KOPT-K1 (cell line): Measurements from ENCODE around the gene YBX1.
"Not testable (repeated sequence)": the region's sequence is repeated elsewhere in the genome, so short reads cannot be mapped to it uniquely, and the experiment has no call there.

ENCODE experiments used
- H3K27ac ChIP-seq: fragments of 200-600 bp; sonication (generic); 2 replicates; pipeline ENCODE4 v1.5.1; 2016; ENCODE audit warnings: antibody characterized with exemption, mild to moderate bottlenecking, low read depth, low read length; ENCODE audit not compliant: poor library complexity, severe bottlenecking
- H3K36me3 ChIP-seq: fragments of 200-600 bp; sonication (generic); 2 replicates; pipeline ENCODE4 v1.5.1; 2017; ENCODE audit warnings: antibody characterized with exemption, mild to moderate bottlenecking, low read length, moderate library complexity; ENCODE audit not compliant: insufficient read depth
- H3K9me3 ChIP-seq: fragments of 200-600 bp; sonication (generic); 2 replicates; pipeline ENCODE4 v1.5.1; 2017; ENCODE audit warnings: antibody characterized with exemption, low read length, mild to moderate bottlenecking; ENCODE audit not compliant: insufficient read depth, poor library complexity, severe bottlenecking

Gene YBX1

GRCh38 chr1:42680055-42680454 lies 2.2 kb upstream of the YBX1 start:
- Histone ChIP-seq H3K36me3 (peaks cover 44% of the 10 kb centered on the region), H3K9me3 (no peaks in the 10 kb centered on the region), H3K27ac (no peak overlapping the region)

GRCh38 chr1:42680921-42681683 lies 1.1 kb upstream of the YBX1 start:
- peak overlapping the region; percentile 92 for H3K27ac ChIP-seq

GRCh38 chr1:42682484-42682738 lies 193 bp downstream of the YBX1 start:
- not testable (repeated sequence) for H3K9me3 ChIP-seq
- Histone ChIP-seq H3K27ac (peak overlapping the region; percentile 92), H3K36me3 (peaks cover 44% of the 10 kb centered on the region)

More at GRCh38 chr1:42680921-42681683, 1.1 kb upstream of the YBX1 start:
- no peaks in the 10 kb centered on the region for H3K9me3 ChIP-seq
- H3K36me3 ChIP-seq = peaks cover 44% of the 10 kb centered on the region

- Histone ChIP-seq H3K27ac (peak overlapping the region; percentile 92), H3K9me3 (no peaks in the 10 kb centered on the region), H3K36me3 (peaks cover 47% of the 10 kb centered on the region)
Observed at GRCh38 chr1:42682739-42683531, 717 bp downstream of the YBX1 start.

- peak overlapping the region; percentile 92 for H3K27ac ChIP-seq
- no peaks in the 10 kb centered on the region for H3K9me3 ChIP-seq
- H3K36me3 ChIP-seq = peaks cover 59% of the 10 kb centered on the region
Observed at GRCh38 chr1:42684139-42684538, 1.9 kb downstream of the YBX1 start.

- Histone ChIP-seq H3K9me3 (no peaks in the 10 kb centered on the region), H3K27ac (no peak overlapping the region), H3K36me3 (peaks cover 82% of the 10 kb centered on the region)
Observed at GRCh38 chr1:42686418-42686817, 4.2 kb downstream of the YBX1 start.

- Histone ChIP-seq H3K36me3 (peaks cover 100% of the 10 kb centered on the region), H3K27ac (no peak overlapping the region), H3K9me3 (no peaks in the 10 kb centered on the region)
Observed at GRCh38 chr1:42689912-42690311, 7.7 kb downstream of the YBX1 start.

GRCh38 chr1:42690477-42691156 lies 8.4 kb downstream of the YBX1 start:
- no peak overlapping the region for H3K27ac ChIP-seq
- H3K36me3 ChIP-seq = peaks cover 100% of the 10 kb centered on the region

GRCh38 chr1:42691157-42691498 lies 8.9 kb downstream of the YBX1 start:
- Histone ChIP-seq H3K36me3 (peaks cover 100% of the 10 kb centered on the region), H3K9me3 (no peaks in the 10 kb centered on the region), H3K27ac (no peak overlapping the region)

More at GRCh38 chr1:42690477-42691156, 8.4 kb downstream of the YBX1 start:
- no peaks in the 10 kb centered on the region for H3K9me3 ChIP-seq

- H3K36me3 ChIP-seq = peaks cover 100% of the 10 kb centered on the region
- H3K27ac ChIP-seq = no peak overlapping the region
- H3K9me3 ChIP-seq = no peaks in the 10 kb centered on the region
Observed at GRCh38 chr1:42692461-42692860, 10.2 kb downstream of the YBX1 start.

GRCh38 chr1:42692911-42693310 lies 10.7 kb downstream of the YBX1 start:
- Histone ChIP-seq H3K36me3 (peaks cover 100% of the 10 kb centered on the region), H3K27ac (no peak overlapping the region), H3K9me3 (no peaks in the 10 kb centered on the region)

GRCh38 chr1:42698081-42698813 lies 16.0 kb downstream of the YBX1 start:
- Histone ChIP-seq H3K27ac (no peak overlapping the region), H3K9me3 (no peaks in the 10 kb centered on the region), H3K36me3 (peaks cover 100% of the 10 kb centered on the region)

GRCh38 chr1:42700006-42700405 lies 17.8 kb downstream of the YBX1 start:
- H3K36me3 ChIP-seq = peaks cover 100% of the 10 kb centered on the region
- H3K9me3 ChIP-seq = no peaks in the 10 kb centered on the region
- H3K27ac ChIP-seq = no peak overlapping the region

GRCh38 chr1:42703888-42704464 lies 21.8 kb downstream of the YBX1 start:
- Histone ChIP-seq H3K9me3 (no peaks in the 10 kb centered on the region), H3K27ac (no peak overlapping the region), H3K36me3 (peaks cover 99% of the 10 kb centered on the region)

- not testable (repeated sequence) for H3K27ac ChIP-seq
- Histone ChIP-seq H3K9me3 (peaks cover 18% of the 10 kb centered on the region), H3K36me3 (peaks cover 97% of the 10 kb centered on the region)
Observed at GRCh38 chr1:42712808-42713207, 30.6 kb downstream of the YBX1 start.
